Ectodermal cell (in vitro differentiated cells): Measurements from ENCODE around the gene ASGR1.
"Not testable (repeated sequence)": the region's sequence is repeated elsewhere in the genome, so short reads cannot be mapped to it uniquely, and the experiment has no call there.

Experiments used
- H3K27ac ChIP-seq: 2 replicates; pipeline ENCODE4 v1.7.0; 2013; ENCODE audit warnings: mild to moderate bottlenecking, low read depth, low read length; ENCODE audit not compliant: insufficient read depth, poor library complexity, severe bottlenecking
- H3K27me3 ChIP-seq: 2 replicates; pipeline ENCODE4 v1.7.0; 2013; ENCODE audit warnings: mild to moderate bottlenecking, low read length; ENCODE audit not compliant: insufficient read depth, control insufficient read depth, poor library complexity, severe bottlenecking
- H3K36me3 ChIP-seq: one replicate; pipeline ENCODE4 v1.7.0; 2013; ENCODE audit warnings: low read length; ENCODE audit not compliant: control insufficient read depth, insufficient read depth
- H3K4me1 ChIP-seq: one replicate; pipeline ENCODE4 v1.7.0; 2013; ENCODE audit warnings: low read length; ENCODE audit not compliant: control insufficient read depth, insufficient read depth
- H3K4me3 ChIP-seq: 2 replicates; pipeline ENCODE4 v1.7.0; 2013; ENCODE audit warnings: low read depth, low read length, control low read depth; ENCODE audit not compliant: insufficient read depth
- H3K9me3 ChIP-seq: 2 replicates; pipeline ENCODE4 v1.7.0; 2013; ENCODE audit warnings: mild to moderate bottlenecking, low read length, moderate library complexity; ENCODE audit not compliant: control insufficient read depth
- WGBS, 2 experiments: methylation state at CpG; one replicate each; pipeline ENCODE4 v1.1.7; 2013; ENCODE audit warnings: missing lambda C conversion rate in 2 of 2; 5-methylcytosine and 5-hydroxymethylcytosine counted together

ASGR1 gene

GRCh38 chr17:7175330-7175733 lies 3.8 kb downstream of the ASGR1 start:
- Histone ChIP-seq H3K9me3 (no peaks in the 10 kb centered on the region), H3K27ac (no peak overlapping the region), H3K27me3 (peaks cover 34% of the 10 kb centered on the region), H3K4me1 (peaks cover 5% of the 10 kb centered on the region), H3K36me3 (no peaks in the 10 kb centered on the region), H3K4me3 (no peak overlapping the region)
- 91 to 93% methylated on average over 5 of the region's 5 CpGs for WGBS, 2 experiments

GRCh38 chr17:7174603-7175326 lies 4.4 kb downstream of the ASGR1 start:
- no peak overlapping the region for H3K4me3 ChIP-seq
- no peaks in the 10 kb centered on the region for H3K36me3 ChIP-seq
- peaks cover 5% of the 10 kb centered on the region for H3K4me1 ChIP-seq
- peaks cover 34% of the 10 kb centered on the region for H3K27me3 ChIP-seq
- 82 to 88% methylated on average over 7 of the region's 7 CpGs for WGBS, 2 experiments
- no peak overlapping the region for H3K27ac ChIP-seq
- H3K9me3 ChIP-seq = no peaks in the 10 kb centered on the region

GRCh38 chr17:7173687-7174602 lies 5.2 kb downstream of the ASGR1 start:
- 65 to 71% methylated on average over 69 of the region's 69 CpGs for WGBS, 2 experiments
- Histone ChIP-seq H3K27ac (no peak overlapping the region), H3K36me3 (no peaks in the 10 kb centered on the region), H3K9me3 (no peaks in the 10 kb centered on the region), H3K4me3 (no peak overlapping the region), H3K4me1 (peaks cover 5% of the 10 kb centered on the region), H3K27me3 (peaks cover 34% of the 10 kb centered on the region)

- not testable (repeated sequence) for H3K36me3 ChIP-seq, H3K27ac ChIP-seq, H3K4me1 ChIP-seq, H3K9me3 ChIP-seq, H3K4me3 ChIP-seq
- H3K27me3 ChIP-seq = peaks cover 26% of the 10 kb centered on the region
- WGBS, 2 experiments = 92 to 93% methylated on average over 18 of the region's 18 CpGs
These were observed 6.5 kb downstream of the ASGR1 start for GRCh38 chr17:7172522-7173191.

- H3K27me3 ChIP-seq, H3K4me3 ChIP-seq, H3K9me3 ChIP-seq, H3K36me3 ChIP-seq, H3K27ac ChIP-seq, H3K4me1 ChIP-seq: not testable (repeated sequence)
- WGBS, 2 experiments = 90 to 96% methylated on average over 7 of the region's 7 CpGs
These were observed 9.6 kb downstream of the ASGR1 start for GRCh38 chr17:7169565-7169908.

- not testable (repeated sequence) for H3K36me3 ChIP-seq, H3K27me3 ChIP-seq
- 93 to 95% methylated on average over 9 of the region's 10 CpGs for WGBS, 2 experiments
These were observed 10.2 kb downstream of the ASGR1 start for GRCh38 chr17:7168841-7169564.

GRCh38 chr17:7167832-7168231 lies 11.3 kb downstream of the ASGR1 start:
- Histone ChIP-seq H3K27ac (no peak overlapping the region), H3K4me3 (no peak overlapping the region), H3K4me1 (peaks cover 5% of the 10 kb centered on the region), H3K9me3 (no peaks in the 10 kb centered on the region), H3K27me3 (no peaks in the 10 kb centered on the region), H3K36me3 (no peaks in the 10 kb centered on the region)
- WGBS, 2 experiments = 94 to 97% methylated on average over 4 of the region's 4 CpGs

More at GRCh38 chr17:7168841-7169564, 10.2 kb downstream of the ASGR1 start:
- H3K9me3 ChIP-seq, H3K4me1 ChIP-seq, H3K4me3 ChIP-seq, H3K27ac ChIP-seq: not testable (repeated sequence)

GRCh38 chr17:7166873-7167272 lies 12.3 kb downstream of the ASGR1 start:
- H3K27ac ChIP-seq = no peak overlapping the region
- no peak overlapping the region for H3K4me3 ChIP-seq
- H3K9me3 ChIP-seq = no peaks in the 10 kb centered on the region
- H3K27me3 ChIP-seq = no peaks in the 10 kb centered on the region
- peaks cover 5% of the 10 kb centered on the region for H3K4me1 ChIP-seq
- no peaks in the 10 kb centered on the region for H3K36me3 ChIP-seq
- WGBS, 2 experiments = 89 to 91% methylated on average over 7 of the region's 7 CpGs

- not testable (repeated sequence) for H3K9me3 ChIP-seq, H3K4me1 ChIP-seq, H3K27me3 ChIP-seq, H3K36me3 ChIP-seq, H3K27ac ChIP-seq, H3K4me3 ChIP-seq
- 91% methylated on average over 10 of the region's 10 CpGs for WGBS, 2 experiments
These were observed 19.6 kb downstream of the ASGR1 start for GRCh38 chr17:7159571-7159970.
